Neural crest cell (in vitro differentiated cells): Measurements from ENCODE around the gene CPSF7. TPM values are rescaled to one million over a fixed set of nuclear protein-coding genes. Genes with fewer than 3 reads are reported as not detected.
A peak's percentile ranks its signal among the peaks of the same experiment; 100 is the strongest.

Experiments used
- DNase-seq: peaks from one replicate; pipeline ENCODE4 v3.0.0; 2021; ENCODE audit warnings: low read depth, mixed read lengths, low spot score
- H3K27ac Mint-ChIP-seq: one replicate; pipeline ENCODE4 v1.8.0; 2021; ENCODE audit warnings: mild to moderate bottlenecking, mixed read lengths; ENCODE audit not compliant: unreplicated experiment
- H3K27me3 Mint-ChIP-seq: 2 replicates; pipeline ENCODE4 v1.8.0; 2021; ENCODE audit warnings: low read depth, mild to moderate bottlenecking, mixed read lengths
- H3K36me3 Mint-ChIP-seq: 2 replicates; pipeline ENCODE4 v1.8.0; 2021; ENCODE audit warnings: low read depth, mild to moderate bottlenecking, mixed read lengths
- H3K4me1 Mint-ChIP-seq: 2 replicates; pipeline ENCODE4 v1.8.0; 2021; ENCODE audit warnings: mixed read lengths
- H3K4me3 Mint-ChIP-seq: one replicate; pipeline ENCODE4 v1.8.0; 2021; ENCODE audit warnings: mild to moderate bottlenecking, mixed read lengths
- H3K9me3 Mint-ChIP-seq: 2 replicates; pipeline ENCODE4 v1.8.0; 2021; ENCODE audit warnings: mixed read lengths
- long read RNA-seq: library from polyadenylated mRNA; unstranded; transcript quantifications from one replicate; pipeline ENCODE4 v2.0.0, GENCODE V29; 2020
- total RNA-seq: library from RNA; stranded (reverse); gene quantifications from 2 replicates; pipeline ENCODE4 v1.2.1, GENCODE V29; 2021
- TF ChIP-seq, protein P1 (sequence below): fragments of 200-600 bp; sonication (generic); conservative IDR thresholded peaks from 2 replicates; pipeline ENCODE4 v1.5.0; 2021; ENCODE audit warnings: antibody characterized with exemption, mild to moderate bottlenecking

Gene CPSF7, protein sequence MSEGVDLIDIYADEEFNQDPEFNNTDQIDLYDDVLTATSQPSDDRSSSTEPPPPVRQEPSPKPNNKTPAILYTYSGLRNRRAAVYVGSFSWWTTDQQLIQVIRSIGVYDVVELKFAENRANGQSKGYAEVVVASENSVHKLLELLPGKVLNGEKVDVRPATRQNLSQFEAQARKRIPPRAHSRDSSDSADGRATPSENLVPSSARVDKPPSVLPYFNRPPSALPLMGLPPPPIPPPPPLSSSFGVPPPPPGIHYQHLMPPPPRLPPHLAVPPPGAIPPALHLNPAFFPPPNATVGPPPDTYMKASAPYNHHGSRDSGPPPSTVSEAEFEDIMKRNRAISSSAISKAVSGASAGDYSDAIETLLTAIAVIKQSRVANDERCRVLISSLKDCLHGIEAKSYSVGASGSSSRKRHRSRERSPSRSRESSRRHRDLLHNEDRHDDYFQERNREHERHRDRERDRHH
- 144 and 150 TPM in 2 replicates for total RNA-seq
- long read RNA-seq, partial matches to known transcripts: 1 of 10 reads
- long read RNA-seq, other reads (novel, unspliced or antisense): 9 of 10 reads

DNA sequence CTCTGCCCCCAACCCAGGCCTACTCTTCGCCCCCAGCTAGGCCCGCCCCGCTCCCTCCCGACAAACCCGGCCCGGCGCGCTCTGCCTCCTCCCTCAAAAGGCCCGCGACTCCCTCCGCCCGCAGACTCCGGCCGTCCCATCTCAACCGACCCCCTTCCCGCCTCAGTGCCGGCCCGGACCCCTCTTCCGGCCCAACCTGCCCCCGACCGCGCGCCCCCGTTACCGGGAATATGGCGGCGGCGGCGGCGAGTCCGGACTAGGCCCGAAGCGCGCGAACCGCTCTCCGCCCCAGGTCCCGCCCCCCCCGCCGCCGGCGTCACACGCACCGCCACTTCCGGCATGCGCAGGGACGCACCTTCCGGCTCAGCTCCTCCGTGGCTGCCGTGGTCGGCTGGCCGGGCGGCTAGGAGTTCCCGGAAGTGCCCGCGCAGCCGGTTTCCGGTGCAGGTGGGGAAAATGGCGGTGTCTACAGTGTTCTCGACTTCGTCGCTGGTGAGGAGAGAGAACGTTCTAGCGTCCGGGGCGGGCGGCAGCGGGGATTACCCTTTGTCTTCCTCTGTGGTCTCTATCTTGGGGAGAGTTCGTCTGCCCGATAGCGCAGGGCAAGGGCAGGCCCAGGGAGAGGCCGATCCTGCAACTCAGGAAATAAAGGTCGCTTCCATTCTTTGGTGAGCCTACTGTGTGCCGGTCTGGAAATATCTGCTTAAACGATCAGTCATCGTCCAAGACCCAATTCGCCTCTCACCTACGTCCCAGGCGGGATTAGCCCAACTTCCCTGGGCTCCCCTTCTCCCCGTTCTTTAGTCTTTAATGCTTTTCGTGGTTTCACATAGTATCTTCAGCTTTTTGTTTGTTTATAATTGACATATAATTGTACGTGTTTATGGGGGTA lies at the start of gene CPSF7, which contains the start of gene SDHAF2:
Gene CPSF7 (minus strand): TSS at position 285 of the 892 bp plus-strand sequence. CDS start 740 bp downstream, outside the sequence.
Gene SDHAF2 (plus strand): TSS at position 434 of the 892 bp plus-strand sequence. CDS start 23 bp downstream, at position 457.
- Mint-ChIP-seq H3K9me3 (no peaks in the 10 kb centered on the region), H3K36me3 (peaks cover 13% of the 10 kb centered on the region), H3K27ac (peak within 1 kb of the TSS; percentile 99), H3K27me3 (no peaks in the 10 kb centered on the region), H3K4me1 (peaks cover 41% of the 10 kb centered on the region), H3K4me3 (peak within 1 kb of the TSS; percentile 98)
- DNase-seq: peak; percentile 94
- TF ChIP-seq, protein P1, sequence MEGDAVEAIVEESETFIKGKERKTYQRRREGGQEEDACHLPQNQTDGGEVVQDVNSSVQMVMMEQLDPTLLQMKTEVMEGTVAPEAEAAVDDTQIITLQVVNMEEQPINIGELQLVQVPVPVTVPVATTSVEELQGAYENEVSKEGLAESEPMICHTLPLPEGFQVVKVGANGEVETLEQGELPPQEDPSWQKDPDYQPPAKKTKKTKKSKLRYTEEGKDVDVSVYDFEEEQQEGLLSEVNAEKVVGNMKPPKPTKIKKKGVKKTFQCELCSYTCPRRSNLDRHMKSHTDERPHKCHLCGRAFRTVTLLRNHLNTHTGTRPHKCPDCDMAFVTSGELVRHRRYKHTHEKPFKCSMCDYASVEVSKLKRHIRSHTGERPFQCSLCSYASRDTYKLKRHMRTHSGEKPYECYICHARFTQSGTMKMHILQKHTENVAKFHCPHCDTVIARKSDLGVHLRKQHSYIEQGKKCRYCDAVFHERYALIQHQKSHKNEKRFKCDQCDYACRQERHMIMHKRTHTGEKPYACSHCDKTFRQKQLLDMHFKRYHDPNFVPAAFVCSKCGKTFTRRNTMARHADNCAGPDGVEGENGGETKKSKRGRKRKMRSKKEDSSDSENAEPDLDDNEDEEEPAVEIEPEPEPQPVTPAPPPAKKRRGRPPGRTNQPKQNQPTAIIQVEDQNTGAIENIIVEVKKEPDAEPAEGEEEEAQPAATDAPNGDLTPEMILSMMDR: no peak

DNA sequence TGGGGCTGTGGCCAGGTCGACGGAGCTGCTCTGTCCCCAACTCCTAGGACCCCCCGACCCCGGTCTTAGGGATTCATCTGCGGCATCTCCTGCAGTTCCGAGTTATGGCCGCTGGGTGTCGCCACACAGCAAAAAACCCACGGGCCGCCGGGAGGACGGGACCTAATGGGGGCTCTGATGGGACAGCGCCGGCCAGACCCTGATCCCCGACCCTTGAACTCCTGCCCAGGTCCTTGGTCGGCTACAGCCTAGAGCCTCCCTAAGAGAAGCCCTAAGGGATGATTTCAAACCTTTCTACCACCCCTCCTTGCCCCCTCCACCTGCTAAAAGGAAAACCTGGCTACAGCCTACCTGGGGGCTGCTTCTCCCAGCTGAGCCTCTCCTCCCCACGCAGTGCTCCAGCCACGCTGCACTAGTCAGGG lies 48.0 kb upstream of the CPSF7 start:
- no peaks in the 10 kb centered on the region for H3K27me3 Mint-ChIP-seq
- TF ChIP-seq, protein P1: peak; percentile 94
- H3K9me3 Mint-ChIP-seq: no peaks in the 10 kb centered on the region
- H3K4me3 Mint-ChIP-seq: no peak overlapping the region
- DNase-seq: peak; percentile 76
- H3K27ac Mint-ChIP-seq: no peak overlapping the region
- H3K4me1 Mint-ChIP-seq: peaks cover 36% of the 10 kb centered on the region
- peaks cover 5% of the 10 kb centered on the region for H3K36me3 Mint-ChIP-seq

DNA sequence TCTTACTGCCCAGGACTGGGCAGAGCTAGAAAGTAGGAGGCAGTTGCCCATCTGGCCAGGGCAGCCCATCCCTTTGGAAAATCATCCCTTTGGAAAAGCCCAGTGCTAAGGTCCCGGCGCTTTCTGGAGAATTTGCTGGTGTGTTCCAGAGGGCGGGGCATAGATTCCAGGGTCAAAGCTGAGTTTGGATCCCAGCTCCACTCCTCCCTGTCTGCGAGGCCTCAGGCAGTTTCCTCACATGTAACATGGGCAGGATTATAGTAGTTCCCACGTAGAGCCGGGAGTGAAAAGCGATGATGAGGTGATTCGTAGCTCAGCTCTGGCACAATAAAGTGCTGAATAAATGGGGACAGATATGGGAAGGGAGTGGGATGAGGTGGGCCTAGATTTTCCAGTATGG lies 47.4 kb upstream of the CPSF7 start:
- H3K27ac Mint-ChIP-seq: no peak overlapping the region
- no peak for DNase-seq
- H3K9me3 Mint-ChIP-seq: no peaks in the 10 kb centered on the region
- H3K36me3 Mint-ChIP-seq: peaks cover 5% of the 10 kb centered on the region
- peaks cover 37% of the 10 kb centered on the region for H3K4me1 Mint-ChIP-seq
- no peak overlapping the region for H3K4me3 Mint-ChIP-seq
- no peaks in the 10 kb centered on the region for H3K27me3 Mint-ChIP-seq
- TF ChIP-seq, protein P1: no peak

DNA sequence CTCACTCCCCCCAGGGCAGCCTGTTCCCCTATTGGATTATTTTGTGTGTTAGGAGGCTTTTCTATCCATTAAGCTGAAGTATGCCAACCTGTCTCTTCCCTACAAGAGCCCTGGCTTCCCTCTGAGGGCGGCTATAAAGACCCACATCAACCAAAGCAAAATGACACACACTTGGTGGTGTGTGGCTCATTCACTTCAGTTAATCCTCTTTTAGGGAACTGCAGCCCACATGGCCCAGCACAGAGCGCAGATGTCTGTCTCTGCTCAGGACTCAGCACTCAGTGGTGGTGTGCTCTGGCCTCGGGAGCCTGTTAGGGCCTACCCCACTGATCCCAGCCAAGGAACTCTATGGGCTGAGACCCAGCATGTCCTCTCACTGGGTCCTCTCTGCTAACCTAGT lies 46.6 kb upstream of the CPSF7 start:
- no peak overlapping the region for H3K4me3 Mint-ChIP-seq
- no peaks in the 10 kb centered on the region for H3K9me3 Mint-ChIP-seq
- H3K36me3 Mint-ChIP-seq: peaks cover 5% of the 10 kb centered on the region
- H3K4me1 Mint-ChIP-seq: peaks cover 29% of the 10 kb centered on the region
- no peak overlapping the region for H3K27ac Mint-ChIP-seq
- no peak for DNase-seq
- no peaks in the 10 kb centered on the region for H3K27me3 Mint-ChIP-seq
- TF ChIP-seq, protein P1: no peak

DNA sequence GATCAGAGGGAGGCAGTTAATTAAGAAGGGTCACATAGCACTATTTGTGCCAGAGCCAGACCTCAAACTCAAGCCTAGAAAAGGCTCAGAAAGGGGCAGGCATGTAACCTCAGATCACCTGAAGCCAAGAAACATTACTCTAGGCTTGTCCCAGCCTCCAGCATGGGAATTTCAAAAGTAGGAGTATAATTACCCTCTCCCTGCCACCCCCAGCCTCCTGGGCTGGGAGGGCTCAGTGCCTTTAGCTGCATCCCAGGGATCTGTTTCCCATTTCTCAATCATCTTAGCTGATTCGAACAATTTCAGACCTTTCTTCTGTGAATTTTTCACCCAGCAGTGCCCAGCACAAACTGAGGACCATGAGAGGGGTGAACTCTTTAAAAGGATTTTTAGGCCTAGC lies 45.7 kb upstream of the CPSF7 start:
- TF ChIP-seq, protein P1: no peak
- H3K4me1 Mint-ChIP-seq: peaks cover 20% of the 10 kb centered on the region
- peaks cover 9% of the 10 kb centered on the region for H3K36me3 Mint-ChIP-seq
- no peak overlapping the region for H3K4me3 Mint-ChIP-seq
- H3K9me3 Mint-ChIP-seq: no peaks in the 10 kb centered on the region
- no peak for DNase-seq
- H3K27me3 Mint-ChIP-seq: no peaks in the 10 kb centered on the region
- H3K27ac Mint-ChIP-seq: no peak overlapping the region
